K562 (cell line): ENCODE measurements around the gene KIF9. TPM values are rescaled to one million over a fixed set of nuclear protein-coding genes. Genes with fewer than 3 reads are reported as not detected.

Source experiments
- BRD4 ChIP-seq: fragments of 200-600 bp; sonication (generic); IDR thresholded peaks from 2 replicates; pipeline ENCODE4 v1.6.1; 2017; ENCODE audit warnings: inconsistent platforms
- CBX2 ChIP-seq: fragments of 200-600 bp; sonication (generic); IDR thresholded peaks from one replicate; pipeline ENCODE4 v1.6.1; 2012; ENCODE audit warnings: mild to moderate bottlenecking, low read length, inconsistent platforms; ENCODE audit not compliant: insufficient read depth, poor library complexity, severe bottlenecking
- CC2D1A ChIP-seq: fragments of 450-650 bp; IDR thresholded peaks from 2 replicates; pipeline ENCODE4 v1.6.1; 2017; ENCODE audit warnings: mild to moderate bottlenecking
- CXXC5 ChIP-seq: fragments of 250-450 bp; sonication (Bioruptor Pico); IDR thresholded peaks from 2 replicates; pipeline ENCODE4 v1.8.0; 2022; ENCODE audit warnings: inconsistent platforms, mild to moderate bottlenecking, moderate library complexity
- FOXK1 ChIP-seq: sonication (generic); formaldehyde crosslinking; IDR thresholded peaks from 2 replicates; pipeline ENCODE4 v1.8.0; 2022; ENCODE audit warnings: missing genetic modification reagents, mild to moderate bottlenecking, borderline replicate concordance
- GATAD2A ChIP-seq: fragments of 450-650 bp; IDR thresholded peaks from 2 replicates; pipeline ENCODE4 v1.6.1; 2017
- HBP1 ChIP-seq: fragments of 450-650 bp; formaldehyde crosslinking; IDR thresholded peaks from 2 replicates; pipeline ENCODE4 v1.4.0; 2022; ENCODE audit warnings: missing genetic modification characterization
- HDAC2 ChIP-seq: fragments of 450-650 bp; IDR thresholded peaks from 2 replicates; pipeline ENCODE4 v1.6.1; 2016; ENCODE audit warnings: mild to moderate bottlenecking
- HMG20A ChIP-seq: fragments of 450-650 bp; formaldehyde crosslinking; conservative IDR thresholded peaks from 2 replicates; pipeline ENCODE4 v1.4.0; 2020; ENCODE audit warnings: mild to moderate bottlenecking, mixed read lengths
- KHSRP ChIP-seq: fragments of 450-650 bp; IDR thresholded peaks from 2 replicates; pipeline ENCODE4 v1.6.1; 2017
- MXI1 ChIP-seq: IDR thresholded peaks from 2 replicates; pipeline ENCODE4 v1.6.1; 2011; ENCODE audit warnings: low read depth, mild to moderate bottlenecking, improper control_type of control experiment, low read length
- NCOA4 ChIP-seq: fragments of 450-650 bp; IDR thresholded peaks from 2 replicates; pipeline ENCODE4 v1.6.1; 2018; ENCODE audit warnings: mild to moderate bottlenecking; ENCODE audit not compliant: partially characterized antibody
- NRF1 ChIP-seq, 2 experiments: fragments of 450-650 bp; IDR thresholded peaks in 1 of 2; conservative IDR thresholded peaks in 1 of 2; 2 replicates each; pipeline ENCODE4 v1.6.1; 2014; ENCODE audit warnings: mild to moderate bottlenecking in 2 of 2
- SNRNP70 ChIP-seq: fragments of 200-400 bp; formaldehyde crosslinking; optimal IDR thresholded peaks from 2 replicates; pipeline ENCODE3; 2017; ENCODE audit warnings: low read depth, low read length
- TCF15 ChIP-seq: fragments of 250-450 bp; sonication (Bioruptor Pico); IDR thresholded peaks from 2 replicates; pipeline ENCODE4 v1.8.0; 2022; ENCODE audit warnings: moderate library complexity, mild to moderate bottlenecking, inconsistent platforms
- TFAM ChIP-seq: fragments of 250-450 bp; sonication (Bioruptor Pico); conservative IDR thresholded peaks from 2 replicates; pipeline ENCODE4 v1.5.0; 2021; ENCODE audit warnings: mild to moderate bottlenecking, moderate library complexity
- ZFP30 ChIP-seq: fragments of 250-450 bp; sonication (Bioruptor Pico); IDR thresholded peaks from 2 replicates; pipeline ENCODE4 v1.8.0; 2022; ENCODE audit warnings: moderate library complexity, mild to moderate bottlenecking, inconsistent platforms, borderline replicate concordance
- ZKSCAN3 ChIP-seq: fragments of 250-450 bp; sonication (Bioruptor Pico); IDR thresholded peaks from 2 replicates; pipeline ENCODE4 v1.4.0; 2020
- ZNF41 ChIP-seq: fragments of 250-450 bp; sonication (Bioruptor Pico); conservative IDR thresholded peaks from 2 replicates; pipeline ENCODE4 v1.4.0; 2020; ENCODE audit warnings: mild to moderate bottlenecking
- ZNF57 ChIP-seq: fragments of 450-650 bp; formaldehyde crosslinking; IDR thresholded peaks from 2 replicates; pipeline ENCODE4 v1.4.0; 2020; ENCODE audit warnings: mild to moderate bottlenecking, moderate library complexity
- ZNF584 ChIP-seq: fragments of 200-800 bp; sonication (Bioruptor generic); IDR thresholded peaks from 2 replicates; pipeline ENCODE4 v1.6.1; 2016; ENCODE audit warnings: low read depth, mild to moderate bottlenecking, missing genetic modification characterization, missing compliant biosample characterization
- polyA plus RNA-seq, 8 experiments: library from polyadenylated mRNA; depleted of rRNA in 4 of 8; stranded (reverse) in 5 of 8; unstranded in 3 of 8; fragments of >200 nt; fragmentation: Nextera tagmentation in 2 of 8; fragmentation: Illumina TruSeq in 1 of 8; extraction: Ambion mirVana in 2 of 8; extraction: Trizol in 1 of 8; gene quantifications; 2 replicates each; pipeline versions ENCODE4 v1.2.1 to v1.2.3, GENCODE V29; 2011 to 2014; ENCODE audit warnings: inconsistent platforms in 1 of 8, missing spikeins in 1 of 8
- total RNA-seq, 7 experiments: library from RNA; depleted of rRNA in 6 of 7; stranded (reverse); fragments of >200 nt in 6 of 7; fragmentation: Illumina TruSeq in 2 of 7; extraction: Trizol in 2 of 7; gene quantifications; 2 replicates each; pipeline versions ENCODE4 v1.2.1 to v1.2.3, GENCODE V29; 2011 to 2021; ENCODE audit warnings: low replicate concordance in 1 of 7
- TF ChIP-seq, protein P1 (sequence below): sonication (generic); formaldehyde crosslinking; IDR thresholded peaks from 2 replicates; pipeline ENCODE4 v1.8.0; 2023; ENCODE audit warnings: mild to moderate bottlenecking, missing genetic modification reagents
- TF ChIP-seq, protein P2 (sequence below): fragments of 250-450 bp; sonication (Bioruptor Pico); IDR thresholded peaks from 2 replicates; pipeline ENCODE4 v1.8.0; 2021; ENCODE audit warnings: moderate library complexity, mild to moderate bottlenecking, inconsistent platforms
- TF ChIP-seq, protein P3 (sequence below): sonication (generic); formaldehyde crosslinking; IDR thresholded peaks from 2 replicates; pipeline ENCODE4 v1.4.0; 2020; ENCODE audit warnings: mild to moderate bottlenecking, missing genetic modification reagents

Gene KIF9
- total and polyA plus RNA-seq, 9 of the 15 experiments (the other 6 are each of a cell fraction or from before 2014, with no cell fraction given) = 16.9 to 56.9 (median 25.0) TPM

- TF ChIP-seq NCOA4 (peak; percentile 47), HDAC2 (peak; percentile 95), HMG20A (CRISPR knock-in tag) (no peak), CBX2 (no peak), ZKSCAN3 (CRISPR knock-in tag) (no peak), FOXK1 (CRISPR knock-in tag) (no peak), ZFP30 (CRISPR knock-in tag) (no peak), MXI1 (no peak), TCF15 (CRISPR knock-in tag) (no peak), CC2D1A (peak; percentile 95), SNRNP70 (no peak), ZNF41 (CRISPR knock-in tag) (peak; percentile 59; the same call in 1 of the 2 replicates), NRF1 (conservative IDR thresholded peaks at IDR 0.05 in 1 of 2, IDR thresholded peaks at IDR 0.05 in 1 of 2) (peak in 1 of 2 experiments; percentile 17; a peak in 1 of 4 replicates), ZNF57 (CRISPR knock-in tag) (no peak), ZNF584 (CRISPR knock-in tag) (no peak), KHSRP (0 out of 2 replicates have a peak, but pooled peaks have one; percentile 43), TFAM (no peak), BRD4 (no peak), CXXC5 (CRISPR knock-in tag) (peak; percentile 80), GATAD2A (peak; percentile 95), HBP1 (no peak)
- TF ChIP-seq, protein P1, sequence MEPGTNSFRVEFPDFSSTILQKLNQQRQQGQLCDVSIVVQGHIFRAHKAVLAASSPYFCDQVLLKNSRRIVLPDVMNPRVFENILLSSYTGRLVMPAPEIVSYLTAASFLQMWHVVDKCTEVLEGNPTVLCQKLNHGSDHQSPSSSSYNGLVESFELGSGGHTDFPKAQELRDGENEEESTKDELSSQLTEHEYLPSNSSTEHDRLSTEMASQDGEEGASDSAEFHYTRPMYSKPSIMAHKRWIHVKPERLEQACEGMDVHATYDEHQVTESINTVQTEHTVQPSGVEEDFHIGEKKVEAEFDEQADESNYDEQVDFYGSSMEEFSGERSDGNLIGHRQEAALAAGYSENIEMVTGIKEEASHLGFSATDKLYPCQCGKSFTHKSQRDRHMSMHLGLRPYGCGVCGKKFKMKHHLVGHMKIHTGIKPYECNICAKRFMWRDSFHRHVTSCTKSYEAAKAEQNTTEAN (CRISPR knock-in tag) = no peak
- TF ChIP-seq, protein P2, sequence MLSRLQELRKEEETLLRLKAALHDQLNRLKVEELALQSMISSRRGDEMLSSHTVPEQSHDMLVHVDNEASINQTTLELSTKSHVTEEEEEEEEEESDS (CRISPR knock-in tag) = no peak
- TF ChIP-seq, protein P3, sequence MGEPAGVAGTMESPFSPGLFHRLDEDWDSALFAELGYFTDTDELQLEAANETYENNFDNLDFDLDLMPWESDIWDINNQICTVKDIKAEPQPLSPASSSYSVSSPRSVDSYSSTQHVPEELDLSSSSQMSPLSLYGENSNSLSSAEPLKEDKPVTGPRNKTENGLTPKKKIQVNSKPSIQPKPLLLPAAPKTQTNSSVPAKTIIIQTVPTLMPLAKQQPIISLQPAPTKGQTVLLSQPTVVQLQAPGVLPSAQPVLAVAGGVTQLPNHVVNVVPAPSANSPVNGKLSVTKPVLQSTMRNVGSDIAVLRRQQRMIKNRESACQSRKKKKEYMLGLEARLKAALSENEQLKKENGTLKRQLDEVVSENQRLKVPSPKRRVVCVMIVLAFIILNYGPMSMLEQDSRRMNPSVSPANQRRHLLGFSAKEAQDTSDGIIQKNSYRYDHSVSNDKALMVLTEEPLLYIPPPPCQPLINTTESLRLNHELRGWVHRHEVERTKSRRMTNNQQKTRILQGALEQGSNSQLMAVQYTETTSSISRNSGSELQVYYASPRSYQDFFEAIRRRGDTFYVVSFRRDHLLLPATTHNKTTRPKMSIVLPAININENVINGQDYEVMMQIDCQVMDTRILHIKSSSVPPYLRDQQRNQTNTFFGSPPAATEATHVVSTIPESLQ (CRISPR knock-in tag) = no peak
Measured at GRCh38 chr3:47315069-47315647, 32.6 kb upstream of the KIF9 start (continued).
